GM18861 (cell line): ENCODE data around the gene CALM1.

Source experiments
- ATAC-seq: cut with Tn5 transposase; IDR thresholded peaks from one replicate; pipeline ENCODE4 v1.9.1; 2021; ENCODE audit not compliant: unreplicated experiment

Gene CALM1

DNA sequence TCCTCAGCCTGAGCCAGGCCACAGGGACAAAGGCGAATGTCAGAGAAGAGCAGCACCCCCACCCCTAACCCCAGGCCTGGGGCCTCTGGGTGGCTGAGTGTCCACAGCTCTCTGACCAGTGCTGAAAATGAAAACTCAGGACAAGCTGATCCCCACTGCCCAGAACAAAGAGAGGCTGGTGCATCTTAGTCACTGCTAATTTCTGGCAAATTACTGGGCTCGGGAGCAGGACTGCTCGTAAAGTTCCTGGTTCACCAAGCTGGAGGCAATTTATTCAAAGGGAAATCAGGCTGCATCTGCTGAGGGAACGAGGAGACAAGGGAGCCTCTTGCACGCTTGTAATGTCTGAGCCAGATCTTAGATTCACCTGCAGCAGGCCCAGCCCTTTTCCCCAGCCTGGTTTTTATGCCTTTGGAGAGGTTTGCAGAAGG, 43.2 kb downstream of the CALM1 start:
- no peak for ATAC-seq

- ATAC-seq: no peak
These were observed 43.8 kb downstream of the CALM1 start for GRCh38 chr14:90440592-90440991.

DNA sequence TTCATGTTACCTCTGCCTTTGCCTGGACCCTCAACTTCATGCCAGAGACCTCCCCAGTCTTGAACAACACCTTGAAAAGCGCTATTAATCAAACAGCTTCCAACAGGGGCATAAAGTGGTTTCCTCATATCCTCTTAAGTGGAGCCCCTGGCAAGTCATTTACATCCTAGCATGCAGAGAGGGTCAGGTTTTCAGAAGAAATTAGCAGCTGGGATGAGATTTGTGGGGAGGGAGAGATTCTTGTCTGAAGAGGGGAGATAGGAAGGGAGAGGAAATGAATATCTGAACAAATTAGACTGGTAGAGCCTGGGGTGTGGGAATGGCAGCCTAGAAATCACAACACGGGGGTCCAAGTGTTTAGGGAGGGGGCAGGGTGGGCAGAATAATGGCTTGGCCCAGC, 45.6 kb downstream of the CALM1 start:
- no peak for ATAC-seq

DNA sequence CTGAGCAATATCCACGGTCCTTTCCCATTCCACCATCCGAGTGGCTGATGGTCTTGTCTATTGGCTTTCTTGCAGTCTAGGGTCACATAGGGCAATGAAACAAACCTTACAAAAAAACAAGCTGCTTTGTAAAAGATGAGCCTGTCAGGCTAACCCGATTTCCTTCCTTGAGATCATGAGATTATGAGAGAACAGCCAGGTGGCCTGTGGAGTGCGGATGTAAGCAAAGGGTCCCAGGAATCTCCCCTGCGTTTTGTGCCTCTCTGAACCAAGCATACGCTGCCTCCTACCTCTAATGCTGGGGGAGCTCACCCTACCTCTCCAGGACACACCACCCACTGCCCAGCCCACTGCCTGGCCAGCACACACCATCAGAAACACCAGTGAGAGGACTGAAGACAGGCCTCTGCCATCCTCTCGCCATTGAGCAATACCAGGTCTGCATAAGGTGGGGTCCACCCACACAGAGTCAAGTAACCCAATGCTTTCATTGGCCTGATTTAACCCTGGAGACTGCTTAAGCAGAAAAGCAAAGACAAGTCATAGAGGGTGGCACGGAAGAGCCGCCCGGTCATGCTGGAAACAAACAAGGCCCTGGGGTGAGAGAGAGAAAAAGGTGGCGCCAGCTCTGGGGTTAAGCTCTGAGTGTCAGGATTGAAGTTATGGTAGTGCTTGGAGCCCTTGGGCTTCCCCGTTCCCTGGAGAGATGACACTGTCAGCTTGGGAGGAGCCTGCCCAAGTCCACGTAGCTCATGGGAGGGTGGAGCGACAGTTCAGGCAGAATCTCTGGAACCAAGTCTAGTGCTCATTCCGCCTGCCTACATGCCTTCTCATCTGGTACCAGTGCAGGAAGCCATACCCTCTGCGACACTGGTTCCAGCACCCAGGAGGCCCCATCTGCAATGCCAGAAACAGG, 46.6 kb downstream of the CALM1 start:
- no peak for ATAC-seq

DNA sequence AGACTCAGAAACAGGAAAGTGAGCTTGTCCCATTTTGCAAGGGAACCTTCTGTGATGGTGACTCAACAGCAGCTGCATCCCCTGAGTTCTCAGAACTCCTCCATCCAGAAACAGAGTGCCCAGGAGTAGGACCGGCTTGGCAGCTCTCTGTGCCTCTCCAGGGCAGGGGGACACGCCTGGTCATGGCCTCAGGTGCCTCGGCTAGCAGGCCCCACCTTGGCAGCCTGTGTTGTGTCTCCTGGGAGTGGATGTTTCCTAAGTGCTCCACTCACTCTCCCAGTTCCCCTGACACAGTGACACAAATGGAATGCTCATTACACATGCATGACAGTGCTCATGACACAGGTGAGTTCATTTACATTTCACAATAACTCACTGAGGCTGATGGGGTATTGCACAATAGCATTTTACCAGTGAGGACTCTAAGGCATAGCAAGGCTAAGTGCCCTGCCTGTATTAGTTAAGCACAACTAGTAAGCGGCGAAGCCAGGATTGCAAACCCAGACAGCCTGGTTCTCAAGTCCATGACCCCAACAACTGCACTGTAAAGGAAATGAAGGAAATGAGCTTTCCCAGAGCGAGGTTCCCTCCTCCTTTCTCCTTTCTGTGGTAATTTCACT, 47.4 kb downstream of the CALM1 start:
- ATAC-seq: no peak

DNA sequence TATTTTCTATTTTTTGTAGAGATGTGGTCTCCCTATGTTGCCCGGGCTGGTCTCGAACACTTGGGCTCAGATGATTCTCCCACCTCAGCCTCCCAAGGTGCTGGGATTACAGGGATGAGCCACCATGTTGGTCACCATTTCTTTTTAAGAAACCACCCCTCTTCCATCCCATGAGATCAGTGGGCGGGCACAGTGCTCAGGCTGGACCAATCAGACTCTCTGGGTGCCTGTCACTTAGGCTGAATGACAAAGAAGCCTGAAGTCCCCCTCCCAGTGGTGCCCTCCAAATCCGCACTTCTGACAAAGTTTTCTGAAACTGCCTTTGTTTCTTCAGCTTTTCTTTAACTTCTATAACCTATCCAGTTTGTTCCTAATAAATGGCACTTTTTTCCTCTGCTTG, 48.2 kb downstream of the CALM1 start:
- ATAC-seq: no peak

DNA sequence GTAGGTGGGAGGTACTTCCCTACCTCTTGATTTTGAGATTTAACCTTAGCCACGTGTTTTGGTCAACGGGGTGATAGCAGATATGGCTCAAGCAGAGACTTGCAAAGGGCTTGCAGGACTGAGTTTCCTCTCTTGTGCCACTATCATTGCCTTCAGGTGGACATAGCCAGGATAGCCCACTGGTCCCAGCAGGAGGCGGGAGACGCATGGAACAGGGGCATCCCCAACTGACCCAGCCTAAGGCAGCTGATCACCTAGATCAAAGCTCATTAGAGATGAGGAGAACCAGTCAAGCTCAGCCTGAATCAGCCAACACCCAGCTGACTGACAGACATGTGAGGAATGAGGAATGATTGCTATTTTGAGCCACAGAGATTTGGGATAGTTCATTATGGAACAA, 49.6 kb downstream of the CALM1 start:
- no peak for ATAC-seq

GRCh38 chr14:90447720-90448497, 51.1 kb downstream of the CALM1 start:
- no peak for ATAC-seq

GRCh38 chr14:90449411-90449810, 52.6 kb downstream of the CALM1 start:
- ATAC-seq: no peak

DNA sequence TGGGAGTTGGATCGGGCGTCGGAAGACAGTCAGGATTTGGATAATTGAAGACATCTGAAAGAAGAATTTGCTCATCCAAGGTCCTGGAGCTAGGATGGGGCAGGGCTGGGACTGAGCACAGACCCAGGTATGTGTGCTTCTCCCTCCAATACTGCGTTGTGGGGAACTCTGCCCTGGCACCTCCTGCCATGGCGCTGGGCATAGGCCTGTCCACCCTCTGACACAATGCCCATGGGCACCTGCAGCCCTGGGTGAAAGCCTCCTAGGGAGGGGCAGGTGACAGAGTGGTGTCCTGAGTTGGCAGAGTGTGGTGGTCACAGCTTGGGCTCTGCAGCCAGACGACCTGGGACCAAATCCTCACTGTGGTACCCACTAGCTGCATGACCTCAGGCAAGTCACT, 53.3 kb downstream of the CALM1 start:
- no peak for ATAC-seq

DNA sequence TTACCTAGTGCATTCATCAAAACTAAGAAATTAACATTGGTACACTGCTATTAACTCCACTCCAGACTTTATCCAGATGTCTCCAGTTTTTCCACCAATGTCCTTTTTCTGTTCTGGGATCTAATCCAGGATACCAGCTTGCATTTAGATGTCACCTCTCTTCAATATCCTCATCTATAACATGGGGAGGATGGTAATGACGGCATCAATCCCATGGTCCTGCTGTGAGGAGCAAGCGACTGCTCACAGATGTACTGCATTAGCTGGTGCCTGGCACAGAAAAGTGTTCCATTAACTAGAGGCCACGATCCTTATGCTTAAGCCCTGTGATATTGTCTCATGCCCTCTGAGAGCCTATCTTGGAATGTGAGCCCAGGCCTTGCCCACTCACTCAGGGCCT, 53.8 kb downstream of the CALM1 start:
- ATAC-seq: no peak

GRCh38 chr14:90451443-90451842, 54.6 kb downstream of the CALM1 start:
- ATAC-seq: no peak

- no peak for ATAC-seq
These were observed 55.1 kb downstream of the CALM1 start for GRCh38 chr14:90451961-90452360.

DNA sequence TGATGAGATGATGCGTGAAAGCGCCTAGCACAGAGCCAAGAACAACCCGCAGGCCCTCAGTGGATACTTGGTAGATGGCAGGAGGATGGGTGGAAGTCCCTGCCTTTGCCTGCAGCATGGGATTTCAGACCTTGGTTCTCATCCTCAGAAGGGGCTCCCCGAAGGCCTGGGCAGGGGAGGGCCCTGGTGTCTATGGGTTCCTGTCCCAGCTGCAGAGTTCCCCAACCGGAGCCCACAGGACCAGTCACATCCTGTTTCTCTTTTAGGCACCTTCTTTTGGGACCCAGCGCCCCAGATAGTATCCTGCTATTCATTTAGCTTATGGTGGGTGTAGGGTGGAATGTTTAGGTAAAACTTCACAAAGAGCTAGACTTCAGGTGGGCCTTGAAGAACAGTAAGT, 55.5 kb downstream of the CALM1 start:
- ATAC-seq: no peak

DNA sequence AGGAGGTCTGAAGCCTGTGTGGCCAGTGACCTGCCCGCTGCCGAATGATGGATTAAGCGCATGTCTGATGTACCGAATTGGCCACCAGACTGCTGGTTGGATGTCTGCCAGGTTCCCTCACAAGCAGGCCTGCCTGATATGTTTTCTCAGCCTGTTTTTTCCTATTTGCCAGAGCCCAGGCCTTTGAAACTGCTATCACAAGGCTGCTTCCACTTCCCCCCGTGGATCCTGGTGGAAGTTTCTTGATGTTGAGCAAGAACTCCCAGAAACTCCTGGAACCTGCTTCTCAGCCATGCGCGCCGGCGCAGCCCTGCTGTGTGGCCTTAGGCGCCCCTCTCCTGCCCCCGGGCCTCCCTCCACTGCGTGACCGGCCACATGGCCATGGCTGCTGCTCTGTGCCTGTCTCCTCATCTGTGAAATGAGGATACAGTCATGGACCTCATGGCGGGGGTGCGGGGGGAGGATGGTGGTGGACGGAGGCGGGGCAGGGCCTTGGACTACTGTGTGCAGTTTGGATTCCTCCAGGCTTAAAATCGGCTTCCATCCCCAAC, 56.6 kb downstream of the CALM1 start:
- ATAC-seq: no peak

- ATAC-seq: no peak
These were observed 57.5 kb downstream of the CALM1 start for GRCh38 chr14:90454041-90455000.

DNA sequence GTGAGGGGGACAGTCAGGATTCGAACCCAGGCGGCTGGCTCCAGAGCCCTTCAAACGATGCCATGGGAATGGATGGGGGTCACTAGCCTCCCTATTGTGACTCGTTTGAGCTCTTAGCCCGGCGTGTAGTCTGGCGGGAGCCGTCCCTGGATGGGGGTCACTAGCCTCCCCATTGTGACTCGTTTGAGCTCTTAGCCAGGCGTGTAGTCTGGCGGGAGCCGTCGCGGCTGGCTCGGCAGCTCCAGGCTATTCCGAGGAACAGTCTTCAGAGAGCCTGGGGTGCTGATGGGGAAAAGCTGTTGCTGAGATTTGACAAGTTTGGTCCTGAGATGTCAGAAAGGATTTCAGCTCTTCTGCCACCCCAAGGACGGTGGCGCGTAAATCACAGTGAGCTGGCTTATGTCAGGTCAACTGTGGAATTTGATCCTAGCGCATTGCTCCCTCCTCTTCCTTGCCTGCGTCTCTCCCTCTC, 58.3 kb downstream of the CALM1 start:
- no peak for ATAC-seq

GRCh38 chr14:90456551-90456950, 59.7 kb downstream of the CALM1 start:
- ATAC-seq: no peak

DNA sequence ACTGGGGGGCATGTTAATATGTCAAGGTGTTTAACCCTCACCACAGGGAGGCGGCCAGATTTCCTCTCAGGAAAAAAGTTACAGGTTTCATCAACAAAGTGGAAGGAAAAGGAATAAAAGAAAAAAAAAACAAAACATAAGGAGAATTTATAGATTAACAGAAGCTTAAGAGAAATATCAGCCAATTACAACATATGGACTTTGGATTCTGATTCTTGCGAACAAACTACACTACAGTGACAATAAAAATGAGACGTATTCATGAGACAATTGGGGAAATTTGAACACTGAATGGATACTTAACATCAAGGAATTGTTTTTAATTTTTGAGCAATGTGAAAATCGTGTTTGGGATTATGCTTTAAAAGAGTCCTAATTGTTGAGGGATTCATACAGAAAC, 60.4 kb downstream of the CALM1 start:
- ATAC-seq: no peak
